ENCODE measurements around the gene RNF10.

Gene RNF10

GRCh38 chr12:120571299-120571698 lies 37.1 kb downstream of the RNF10 start:
- intact Hi-C loops (cut with DNase I) = no loop called here
- no peak for DNase-seq

GRCh38 chr12:120573560-120573959 lies 39.4 kb downstream of the RNF10 start:
- intact Hi-C loops (cut with DNase I) = no loop called here
- peak in 1 of 10 donors; percentile 35 for DNase-seq

GRCh38 chr12:120574106-120574505 lies 40.0 kb downstream of the RNF10 start:
- DNase-seq = no peak
- intact Hi-C loops (cut with DNase I) = no loop called here

GRCh38 chr12:120579179-120579578 lies 45.0 kb downstream of the RNF10 start:
- peak in 1 of 10 donors; percentile 8 for DNase-seq

GRCh38 chr12:120580787-120581723 lies 46.9 kb downstream of the RNF10 start, which contains the start of gene POP5:
TSS of gene POP5 (minus strand) at chr12:120581402. CDS start at chr12:120581362, 40 bp downstream.
- intact Hi-C loops (cut with DNase I) = no loop called here
- peak; percentile 97 to 100 (median 98) for DNase-seq

More at GRCh38 chr12:120579179-120579578, 45.0 kb downstream of the RNF10 start:
- intact Hi-C loops (cut with DNase I) = no loop called here

- intact Hi-C loops (cut with DNase I) = loop anchor here (2.0 kb wide), 1 partner anchor 67 kb away; no protein-coding TSS in a partner anchor
- peak in 1 of 10 donors; percentile 20 for DNase-seq
Measured at GRCh38 chr12:120581998-120582397, 47.8 kb downstream of the RNF10 start.

GRCh38 chr12:120583478-120584030 lies 49.4 kb downstream of the RNF10 start:
- DNase-seq = peak; percentile 62 to 97 (median 82)
- intact Hi-C loops (cut with DNase I) = loop anchor here (1.0 to 2.0 kb wide), 3 partner anchors 65 to 388 kb away; no protein-coding TSS in a partner anchor

GRCh38 chr12:120584343-120585149 lies 50.4 kb downstream of the RNF10 start:
- peak; percentile 41 to 96 (median 74) for DNase-seq
- intact Hi-C loops (cut with DNase I) = no loop called here

- DNase-seq = peak in 1 of 10 donors; percentile 11
- intact Hi-C loops (cut with DNase I) = no loop called here
Measured at GRCh38 chr12:120586206-120586605, 52.0 kb downstream of the RNF10 start.

- no peak for DNase-seq
- intact Hi-C loops (cut with DNase I) = no loop called here
Measured at GRCh38 chr12:120586860-120587259, 52.7 kb downstream of the RNF10 start.

- peak in 1 of 10 donors; percentile 2 for DNase-seq
- intact Hi-C loops (cut with DNase I) = no loop called here
Measured at GRCh38 chr12:120588371-120588770, 54.2 kb downstream of the RNF10 start.

GRCh38 chr12:120588948-120589930 lies 55.1 kb downstream of the RNF10 start:
- intact Hi-C loops (cut with DNase I) = no loop called here
- peak; percentile 24 to 98 (median 84) for DNase-seq

GRCh38 chr12:120590741-120591407 lies 56.7 kb downstream of the RNF10 start:
- peak in 1 of 10 donors; percentile 30 for DNase-seq
- intact Hi-C loops (cut with DNase I) = no loop called here

GRCh38 chr12:120592121-120593049 lies 58.2 kb downstream of the RNF10 start:
- intact Hi-C loops (cut with DNase I) = no loop called here
- DNase-seq = peak in 5 of 10 donors; percentile 29 to 89 (median 56)

- intact Hi-C loops (cut with DNase I) = no loop called here
- no peak for DNase-seq
Measured at GRCh38 chr12:120596901-120597300, 62.7 kb downstream of the RNF10 start.

- peak in 1 of 10 donors; percentile 19 for DNase-seq
- intact Hi-C loops (cut with DNase I) = no loop called here
Measured at GRCh38 chr12:120597861-120598260, 63.7 kb downstream of the RNF10 start.

GRCh38 chr12:120598674-120599463 lies 64.7 kb downstream of the RNF10 start:
- intact Hi-C loops (cut with DNase I) = no loop called here
- DNase-seq = peak in 1 of 10 donors; percentile 75
